Measurements from ENCODE around the gene DPY19L3.
"Not testable (repeated sequence)": the region's sequence is repeated elsewhere in the genome, so short reads cannot be mapped to it uniquely, and the experiment has no call there.

DPY19L3 gene

DNA sequence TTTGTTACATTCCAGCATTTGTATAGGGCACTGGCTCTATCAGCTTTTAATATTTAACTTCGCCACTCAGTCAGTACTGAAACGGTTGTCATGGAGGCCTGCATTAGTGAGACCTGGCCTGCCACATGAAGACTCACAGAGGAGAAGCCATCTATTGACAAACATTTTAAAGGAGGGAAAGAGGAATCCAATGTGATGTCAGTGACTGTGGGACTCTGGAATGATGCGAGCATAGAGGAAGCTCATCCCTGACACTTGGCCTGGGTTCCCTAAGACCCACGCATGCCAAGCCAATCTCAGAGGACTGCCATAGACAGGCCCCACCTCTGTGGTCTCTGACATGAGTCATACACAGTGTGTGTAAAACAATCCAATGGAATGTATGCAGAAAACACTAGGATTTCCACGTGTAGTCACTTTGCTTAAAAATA, 7.9 kb upstream of the DPY19L3 start:
- DNase-seq = no peak

DNA sequence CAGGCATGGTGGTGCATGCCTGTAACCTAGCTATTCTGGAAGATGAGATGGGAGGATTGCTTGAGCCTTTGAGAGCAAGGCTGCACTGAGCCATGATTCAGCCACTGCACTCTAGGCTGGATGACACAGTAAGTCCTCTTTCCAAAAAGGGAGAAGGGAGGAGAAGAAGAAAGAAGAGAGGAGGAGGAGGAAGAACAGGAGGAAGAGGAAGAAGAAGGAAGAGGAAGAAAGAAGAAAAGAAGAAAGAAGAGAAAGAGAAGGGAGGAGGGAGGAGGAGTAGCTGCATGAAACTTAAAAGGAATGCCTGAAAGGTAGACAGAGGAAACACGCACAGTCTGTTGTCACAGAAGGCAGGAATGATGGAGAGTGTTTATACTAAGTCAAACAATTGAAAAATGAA, 3.6 kb upstream of the DPY19L3 start:
- no peak for DNase-seq

DNA sequence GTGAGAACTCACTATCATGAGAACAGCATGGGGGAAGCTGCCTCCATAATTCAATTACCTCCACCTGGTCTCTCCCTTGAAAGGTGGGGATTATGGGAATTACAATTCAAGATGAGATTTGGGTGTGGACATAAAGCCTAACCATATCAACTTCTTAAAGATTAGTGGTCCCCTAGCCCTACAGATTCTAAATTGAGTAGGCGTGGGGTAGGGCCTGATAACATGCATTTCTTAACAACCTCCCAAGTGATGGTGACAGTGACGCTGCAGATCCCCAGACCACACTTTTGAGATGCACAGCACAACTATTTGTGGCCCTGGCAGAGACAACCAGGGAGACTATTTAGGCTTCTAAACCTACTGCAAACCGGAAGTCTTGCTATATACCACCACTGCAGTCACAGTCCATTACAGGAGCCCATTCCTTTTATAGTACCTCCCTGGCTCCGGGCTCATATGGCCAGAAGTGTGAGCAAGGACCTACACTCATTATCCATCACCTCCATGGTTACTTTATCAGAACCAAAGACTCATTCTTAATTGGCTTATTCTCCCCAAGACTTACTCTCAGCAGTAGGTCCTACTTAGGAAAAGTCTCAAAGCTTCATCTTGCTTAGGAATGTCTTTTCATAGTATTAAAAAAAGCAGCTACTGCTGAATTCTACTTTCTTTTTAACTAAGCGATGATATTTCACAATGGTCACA, 2.1 kb upstream of the DPY19L3 start:
- DNase-seq = no peak

DNA sequence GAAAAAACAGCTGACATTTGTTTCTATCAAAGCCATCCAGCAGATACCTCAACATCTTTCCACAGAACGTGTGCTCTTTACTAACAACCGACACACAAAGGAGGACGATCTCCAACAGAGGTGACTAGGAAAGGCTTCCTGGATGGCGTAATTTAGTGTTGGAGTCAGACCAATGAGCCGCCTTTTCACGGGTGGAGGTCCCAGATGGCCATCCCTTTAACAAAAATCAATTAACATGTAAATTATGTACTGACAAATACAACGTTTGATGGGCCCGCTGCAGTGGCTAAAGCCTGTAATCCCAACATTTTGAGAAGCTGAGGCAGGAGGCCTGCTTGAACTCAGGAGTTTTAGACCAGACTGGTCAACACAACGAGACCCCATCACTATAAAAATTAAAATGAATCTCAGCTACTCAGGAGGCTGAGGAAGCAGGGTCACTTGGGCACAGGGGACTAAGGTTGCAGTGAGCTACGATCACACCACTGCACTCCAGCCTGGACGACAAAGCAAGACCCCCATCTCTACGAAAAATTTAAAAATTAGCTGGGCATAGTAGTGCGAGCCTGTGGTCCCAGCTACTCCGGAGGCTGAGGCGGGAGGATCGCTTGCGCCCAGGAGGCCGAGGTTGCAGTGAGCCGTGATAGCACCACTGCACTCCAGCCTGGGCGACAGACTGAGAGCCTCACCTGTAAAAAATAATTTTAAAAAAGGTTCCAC, 1.2 kb upstream of the DPY19L3 start:
- DNase-seq = no peak

DNA sequence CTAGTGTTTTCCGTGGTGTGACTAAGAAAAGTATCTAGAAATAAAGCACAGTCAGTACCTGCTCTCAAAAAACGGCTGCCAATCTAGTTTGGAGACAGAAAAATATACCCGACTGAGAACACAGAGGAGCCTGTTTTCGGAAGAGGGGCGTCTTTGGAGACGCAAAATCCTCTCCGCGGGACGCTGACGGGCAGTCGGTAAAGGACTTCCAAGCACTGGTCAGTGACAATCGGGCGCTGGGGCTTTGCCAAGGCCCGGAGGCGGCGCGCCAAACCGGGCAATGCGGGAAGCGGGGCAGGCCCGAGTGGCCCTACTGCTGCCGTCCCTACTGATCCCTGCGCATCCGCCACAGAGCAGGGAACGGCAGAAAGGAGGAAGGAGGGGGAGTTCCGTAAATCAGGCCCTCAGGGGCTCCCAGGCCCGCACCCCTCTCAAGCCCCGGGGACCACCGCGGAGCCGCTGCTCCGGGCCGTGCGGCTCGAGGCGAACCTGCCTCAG, 588 bp upstream of the DPY19L3 start:
- no peak for DNase-seq

DNA sequence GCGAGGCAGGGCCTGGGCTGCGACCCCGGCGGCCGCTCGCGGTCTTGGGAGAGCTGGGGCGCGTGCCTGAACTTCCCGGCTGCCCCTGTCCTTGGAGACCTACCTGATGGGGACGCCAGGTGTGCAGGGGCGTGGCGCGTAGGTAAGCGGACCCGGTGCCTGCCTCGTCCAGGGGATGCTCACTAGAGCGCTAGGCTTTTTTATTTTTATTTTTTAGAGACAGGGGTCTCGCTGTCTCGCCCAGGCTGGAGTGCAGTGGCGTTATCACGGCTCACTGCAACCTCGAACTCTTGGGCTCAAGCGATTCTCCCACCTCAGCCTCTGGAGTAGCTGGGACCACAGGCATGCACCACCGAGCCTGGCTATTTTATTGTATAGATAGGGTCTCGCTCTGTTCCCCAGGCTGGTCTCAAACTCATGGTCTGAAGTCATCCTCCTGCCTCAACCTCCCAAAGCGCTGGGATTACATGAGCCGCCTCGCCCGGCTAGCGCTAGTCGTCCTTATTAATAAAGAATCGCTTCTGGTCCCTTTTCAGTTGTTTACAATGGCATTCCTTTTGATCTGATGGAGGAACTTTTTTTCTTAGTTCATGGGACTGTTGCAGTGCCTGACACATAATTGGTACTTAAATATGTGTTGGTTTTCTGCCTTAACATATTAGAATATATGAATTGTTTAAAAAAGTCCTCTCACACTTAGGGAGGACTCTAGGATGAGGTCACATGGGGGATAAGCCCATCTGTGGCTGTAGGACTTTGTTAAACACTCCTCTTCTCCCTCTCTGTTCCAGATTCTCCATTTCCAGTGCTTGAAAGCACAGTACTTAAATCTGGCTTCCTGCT, 812 bp downstream of the DPY19L3 start:
- no peak for DNase-seq

DNA sequence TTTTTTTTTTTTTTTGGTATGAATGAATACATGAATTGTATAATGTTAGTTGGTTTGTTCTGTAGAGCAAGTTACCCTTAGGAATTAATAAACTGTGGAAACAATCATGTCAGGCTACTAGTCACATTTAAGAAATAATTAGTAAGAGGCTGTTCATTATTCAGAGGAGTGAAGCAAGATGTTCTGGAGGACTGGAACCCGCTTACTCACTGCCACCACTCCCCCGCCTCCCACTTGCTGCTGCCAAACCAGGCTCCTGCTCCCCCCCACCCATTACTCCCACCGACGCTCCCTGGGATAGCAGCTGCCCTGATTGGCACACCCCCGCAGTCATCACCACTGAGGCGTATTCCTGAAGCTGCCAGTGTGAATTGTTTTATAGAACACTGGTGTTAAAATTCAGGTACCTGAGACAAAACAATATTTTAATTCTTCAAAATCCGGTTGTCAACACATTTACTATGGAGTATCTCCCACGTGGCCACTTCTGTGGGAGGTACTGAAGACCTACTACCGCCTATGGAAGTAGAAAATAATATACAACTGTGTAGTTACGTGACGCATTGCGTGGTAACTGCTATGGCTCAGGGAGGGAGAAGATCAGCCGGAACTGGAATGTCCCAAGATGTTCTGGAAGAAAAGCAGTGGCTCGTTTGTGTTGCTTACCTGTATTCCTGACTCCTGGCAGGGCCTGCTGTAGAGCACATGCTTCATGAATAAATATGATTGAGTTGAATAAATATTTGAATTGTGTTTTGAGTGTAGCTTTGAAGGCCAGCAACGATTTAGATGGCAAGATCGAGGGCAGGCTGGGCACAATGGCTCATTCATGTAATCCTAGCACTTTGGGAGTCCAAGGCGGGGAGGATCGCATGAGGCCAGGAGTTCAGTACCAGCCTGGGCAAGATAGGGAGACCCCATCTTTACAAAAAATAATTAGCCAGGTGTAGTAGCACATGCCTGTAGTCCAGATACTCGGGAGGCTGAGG, 1.7 kb downstream of the DPY19L3 start:
- no peak for DNase-seq

DNA sequence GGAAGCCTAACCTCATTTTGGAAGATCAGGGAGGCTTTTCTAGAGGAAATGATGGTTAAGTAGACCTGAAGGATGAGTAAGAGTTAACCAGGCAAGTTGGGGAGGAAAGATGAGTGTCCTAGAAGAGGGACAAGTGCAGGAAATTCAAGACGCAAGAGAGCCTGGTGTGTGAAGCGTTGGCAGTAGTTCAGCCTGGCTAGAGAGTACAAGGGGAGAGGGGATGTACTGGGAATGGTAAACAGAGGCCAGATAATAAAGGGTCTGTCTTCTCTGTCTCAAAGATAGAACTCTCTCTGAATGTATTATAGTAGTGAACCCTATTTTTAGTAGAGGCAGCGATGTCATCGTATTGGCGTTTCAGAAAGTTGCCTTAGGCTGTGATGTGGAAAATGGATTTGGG, 9.7 kb downstream of the DPY19L3 start:
- DNase-seq = no peak

DNA sequence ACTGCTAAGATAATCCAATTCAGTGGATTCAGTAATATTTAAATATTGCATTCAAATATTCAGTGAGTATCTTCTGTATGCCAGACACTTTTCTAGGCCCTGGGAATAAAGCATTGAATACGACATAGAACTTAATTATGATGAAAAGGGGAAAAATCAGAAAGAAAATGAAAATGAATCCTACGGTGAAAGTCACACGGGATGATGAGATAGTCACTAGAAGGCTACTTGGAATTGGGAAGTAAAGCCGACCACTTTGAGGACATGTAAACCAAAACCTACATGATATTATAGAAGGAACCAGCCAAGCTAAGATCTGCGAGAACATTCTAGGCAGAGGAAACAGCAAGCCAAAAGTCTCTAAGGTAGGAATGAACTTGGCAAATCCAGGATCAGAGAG, 10.1 kb downstream of the DPY19L3 start:
- DNase-seq = no peak

DNA sequence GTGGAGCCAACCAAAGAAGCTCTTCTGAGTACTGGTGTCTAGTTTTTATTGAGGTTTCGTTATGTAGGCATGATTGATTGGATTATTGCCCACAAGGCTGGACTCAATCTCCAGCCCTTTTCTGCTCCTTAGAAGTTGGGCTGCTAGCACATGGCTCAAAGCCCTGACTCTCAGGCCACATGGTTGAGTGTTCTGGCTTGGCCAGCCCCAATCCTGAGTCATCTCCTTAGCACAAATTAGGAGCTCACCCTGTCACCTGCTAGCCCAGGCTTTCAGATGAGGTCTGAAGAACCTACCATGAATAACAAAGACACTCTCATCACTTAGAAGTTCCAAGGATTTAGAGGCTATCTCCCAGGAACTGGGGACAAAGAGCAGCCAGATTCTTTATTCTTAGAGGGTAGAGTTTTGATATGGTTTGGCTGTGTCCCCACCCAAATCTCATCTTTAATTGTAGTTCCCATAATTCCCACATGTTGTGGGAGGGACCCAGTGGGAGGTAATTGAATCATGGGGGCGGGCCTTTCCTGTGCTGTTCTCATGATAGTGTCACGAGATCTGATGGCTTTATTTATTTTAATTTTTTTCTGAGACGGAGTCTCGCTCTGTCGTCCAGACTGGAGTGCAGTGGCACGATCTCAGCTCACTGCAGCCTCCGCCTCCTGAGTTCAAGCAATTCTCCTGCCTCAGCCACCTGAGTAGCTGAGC, 11.3 kb downstream of the DPY19L3 start:
- DNase-seq = no peak

DNA sequence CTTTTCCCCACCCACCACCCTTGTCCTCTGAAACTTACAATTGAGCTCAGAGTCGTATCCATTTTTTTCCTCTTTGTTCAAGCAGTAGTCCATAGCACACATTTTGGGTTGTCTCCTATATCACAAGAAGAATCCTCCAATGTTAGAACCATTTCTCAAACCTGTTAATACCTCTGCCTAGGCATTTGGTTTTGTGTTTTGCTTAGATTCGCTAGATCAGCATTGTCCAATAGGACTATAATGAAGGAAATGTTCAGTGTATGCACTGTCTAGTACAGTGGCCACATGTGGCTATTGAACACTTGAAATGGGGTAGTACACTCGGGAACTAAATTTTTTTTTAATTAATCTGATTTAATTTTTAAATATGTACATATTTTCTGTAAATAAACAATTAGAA, 12.6 kb downstream of the DPY19L3 start:
- no peak for DNase-seq

DNA sequence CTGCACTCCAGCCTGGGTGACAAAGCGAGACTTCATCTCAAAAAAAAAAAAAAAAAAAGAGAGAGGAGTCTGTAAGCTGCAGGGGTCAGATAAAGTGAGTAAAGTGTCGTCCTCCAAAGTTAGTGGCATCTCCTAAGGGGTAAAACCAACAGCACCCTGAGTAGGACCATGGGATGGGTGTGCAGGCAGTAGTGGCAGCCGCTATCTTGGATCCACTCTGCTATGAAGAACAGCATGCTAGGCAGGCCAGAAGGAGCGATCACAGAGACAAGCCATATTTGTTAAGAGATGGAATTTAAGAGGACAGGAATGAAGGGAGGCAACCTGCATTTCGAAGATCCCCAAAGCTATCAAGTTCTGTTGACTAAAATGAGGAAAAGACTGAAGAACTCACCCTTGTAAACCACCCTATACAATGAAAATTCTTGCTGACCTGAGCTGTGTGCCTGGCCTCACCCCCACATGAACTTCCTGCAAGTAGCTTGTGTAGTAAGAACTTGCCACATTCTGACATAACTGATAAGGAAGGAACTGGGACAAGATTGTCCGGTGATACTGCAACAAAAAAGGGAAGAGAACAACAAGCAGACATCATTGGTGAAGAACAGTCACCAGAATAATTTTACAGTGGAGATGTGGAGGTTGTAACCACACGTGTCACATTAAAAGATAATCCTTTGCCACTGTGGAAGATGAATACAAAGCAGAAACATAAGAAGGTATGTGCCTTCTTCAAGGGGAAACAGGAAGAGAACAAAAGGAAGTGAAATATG, 16.2 kb downstream of the DPY19L3 start:
- DNase-seq = no peak

DNA sequence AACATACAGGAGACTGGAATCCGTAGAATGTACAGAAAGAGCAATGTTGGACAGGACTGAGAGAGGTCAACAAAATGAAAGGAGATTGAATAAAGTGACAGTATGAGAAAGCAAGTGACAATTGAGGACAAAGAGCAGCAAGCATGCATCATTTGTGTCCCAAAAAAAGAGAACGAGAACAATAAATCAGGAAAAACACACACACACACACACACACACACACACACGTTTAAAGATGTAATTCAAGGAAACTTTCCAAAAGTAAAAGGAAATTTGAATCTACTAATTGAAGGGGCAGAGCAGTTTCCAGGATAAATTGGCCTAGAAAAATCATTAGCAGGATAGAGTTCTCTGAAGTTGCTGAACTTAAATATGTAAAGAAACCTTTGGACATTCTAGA, 16.9 kb downstream of the DPY19L3 start:
- DNase-seq = no peak

DNA sequence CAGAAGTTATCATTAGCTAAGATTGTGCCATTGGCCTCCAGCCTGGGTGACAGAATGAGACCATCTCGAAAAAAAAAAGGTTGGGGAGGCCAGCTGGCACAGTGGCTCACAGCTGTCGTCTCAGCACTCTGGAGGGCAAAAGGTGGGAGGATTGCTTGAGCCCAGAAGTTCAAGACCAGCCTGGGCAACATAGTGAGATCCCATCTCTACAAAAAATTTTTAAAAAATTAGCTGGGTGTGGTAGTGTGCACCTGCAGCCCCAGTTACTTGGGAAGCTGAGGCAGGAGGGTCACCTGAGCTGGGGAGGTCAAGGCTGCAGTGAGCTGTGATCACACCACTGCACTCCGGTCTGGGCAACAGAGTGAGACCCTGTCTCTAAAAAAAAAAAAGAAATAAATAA, 18.4 kb downstream of the DPY19L3 start:
- not testable (repeated sequence) for DNase-seq

DNA sequence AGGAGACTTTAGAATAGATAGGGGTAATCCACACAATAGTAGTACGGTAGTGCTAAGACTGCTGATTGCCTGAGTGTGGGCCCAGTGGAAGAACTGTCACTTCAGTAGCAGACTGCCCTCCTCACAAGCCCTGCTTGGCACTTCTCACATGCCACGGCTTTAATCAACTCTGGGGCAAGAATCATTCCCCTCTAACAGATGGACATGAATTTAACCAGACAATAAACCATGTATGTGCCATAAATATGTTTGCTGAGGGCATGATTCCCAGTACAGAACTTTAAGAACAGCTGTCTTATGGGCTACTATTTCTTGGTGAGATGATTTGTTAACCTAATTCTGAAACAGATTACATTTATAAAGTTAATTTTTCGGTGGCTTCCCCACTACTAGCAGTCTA, 22.0 kb downstream of the DPY19L3 start:
- no peak for DNase-seq

DNA sequence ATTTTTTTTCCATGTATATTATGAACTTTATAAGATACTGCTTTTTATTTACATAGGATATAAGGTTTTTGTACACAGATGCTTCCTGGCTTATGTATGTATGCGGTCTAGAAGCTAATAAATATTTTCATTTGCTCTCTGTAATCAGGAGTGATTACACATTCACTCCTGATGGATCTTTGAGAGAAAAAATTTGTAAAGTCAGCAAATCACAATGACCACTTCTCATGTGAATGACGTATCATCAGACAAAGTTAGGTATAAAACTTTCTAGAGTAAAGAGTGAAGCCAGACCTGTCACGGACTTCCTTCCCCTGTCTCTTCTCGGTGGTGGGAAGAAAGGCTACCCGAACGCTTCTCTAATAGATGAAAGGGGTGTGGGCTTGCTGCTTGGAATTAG, 31.1 kb downstream of the DPY19L3 start:
- no peak for DNase-seq

DNA sequence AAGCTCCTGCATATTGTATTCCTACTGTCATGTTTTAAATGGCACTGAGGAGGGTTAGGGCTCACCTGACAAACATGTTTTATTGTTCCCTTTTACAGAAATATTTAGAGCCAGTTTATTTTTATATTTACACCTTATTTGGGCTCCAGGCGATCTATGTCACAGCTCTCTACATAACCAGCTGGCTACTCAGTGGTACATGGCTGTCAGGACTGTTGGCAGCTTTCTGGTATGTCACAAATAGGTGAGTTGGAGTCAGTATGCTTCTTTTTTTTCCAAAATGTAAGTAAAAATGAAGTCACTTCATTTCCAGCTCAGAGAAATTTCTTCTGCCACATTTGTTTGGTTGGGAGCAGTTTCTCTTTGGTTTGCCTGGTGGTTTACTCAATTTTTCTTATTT, 31.5 kb downstream of the DPY19L3 start:
- DNase-seq = no peak

DNA sequence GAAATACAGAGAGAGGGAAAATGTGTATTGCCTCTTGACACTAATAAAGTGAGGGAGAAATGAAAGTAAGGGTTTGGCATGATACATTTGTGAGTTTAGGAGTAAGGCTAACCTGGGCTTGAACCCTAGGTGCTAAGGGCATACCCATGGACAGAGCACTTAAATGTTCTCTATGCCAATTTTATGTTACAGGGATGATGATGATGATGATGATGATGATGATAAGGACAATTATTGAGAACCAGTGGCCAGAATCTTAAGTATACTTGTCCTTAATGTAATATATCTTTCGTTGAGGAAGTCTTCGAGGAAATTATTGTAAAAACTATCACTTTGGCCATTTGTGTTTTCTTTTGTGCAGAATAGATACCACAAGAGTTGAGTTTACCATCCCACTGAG, 33.2 kb downstream of the DPY19L3 start:
- no peak for DNase-seq

DNA sequence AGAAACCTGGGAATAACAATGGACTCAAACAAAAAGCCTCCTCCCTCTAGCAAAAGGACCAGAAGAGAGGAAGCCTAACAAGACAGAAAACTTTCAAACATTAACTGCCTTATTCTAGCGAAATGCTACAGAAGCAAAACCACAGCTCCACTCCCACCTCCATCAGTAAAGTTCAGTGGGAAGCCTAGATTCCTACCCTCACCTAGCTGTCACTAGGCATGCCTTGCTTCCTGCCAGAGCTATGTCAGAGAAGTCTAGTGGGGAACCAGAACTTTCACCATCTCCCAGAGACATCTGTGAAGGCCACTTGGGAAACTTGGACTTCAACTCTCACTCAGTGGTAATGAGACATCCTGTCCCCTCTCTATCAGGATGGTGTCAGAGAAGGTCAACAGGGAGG, 37.1 kb downstream of the DPY19L3 start:
- no peak for DNase-seq

DNA sequence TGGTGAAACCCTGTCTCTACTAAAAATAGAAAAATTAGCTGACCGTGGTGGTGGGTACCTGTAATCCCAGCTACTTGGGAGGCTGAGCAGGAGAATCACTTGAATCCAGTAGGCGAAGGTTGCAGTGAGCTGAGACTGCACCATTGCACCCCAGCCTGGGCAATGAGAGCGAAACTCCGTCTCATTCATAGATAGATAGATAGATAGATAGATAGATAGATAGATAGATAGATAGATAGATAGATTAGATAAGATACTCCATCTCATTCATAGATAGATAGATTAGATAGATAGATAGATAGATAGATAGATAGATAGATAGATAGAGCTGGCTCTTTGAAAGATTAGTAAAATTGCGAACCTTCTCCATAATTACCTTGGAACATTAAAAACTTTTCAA, 42.0 kb downstream of the DPY19L3 start:
- not testable (repeated sequence) for DNase-seq

DNA sequence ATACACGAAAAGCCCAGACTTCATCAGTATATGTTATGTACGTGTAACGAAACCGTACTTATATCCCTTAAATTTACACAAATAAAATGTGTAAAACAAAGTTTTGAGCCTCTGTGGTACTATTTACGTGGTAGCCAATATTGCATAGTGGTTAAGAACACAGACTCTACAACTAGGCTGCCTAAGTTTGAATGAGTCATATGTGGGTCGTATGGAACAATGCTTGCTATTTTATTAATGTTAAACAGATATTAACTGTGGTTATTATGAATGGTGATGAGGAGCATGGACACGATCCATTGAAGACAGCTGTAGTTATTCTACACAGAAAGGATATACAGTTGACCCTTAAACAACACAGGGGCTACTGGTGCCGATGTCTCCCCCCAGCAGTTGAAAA, 42.5 kb downstream of the DPY19L3 start:
- DNase-seq = no peak

Data from stimulated activated CD4-positive, alpha-beta T cell treated with anti-CD3 and anti-CD28 coated beads, Interleukin-1b, Interleukin-23, amount 100 ng/mL, for 48 hours (primary cell).